ENCODE results near the gene UCP2.
"Not testable (repeated sequence)": the region's sequence is repeated elsewhere in the genome, so short reads cannot be mapped to it uniquely, and the experiment has no call there.

The UCP2 gene

GRCh38 chr11:73944085-73944484, 38.6 kb downstream of the UCP2 start:
- in situ Hi-C loops (cut with HindIII; ENCODE audit: low sequenced_read_pairs) = no loop called here
- no peak for TF ChIP-seq CTCF (IDR thresholded peaks at IDR 0.05; ENCODE audit: low read depth, low read length, missing control alignments)
- no peak overlapping the region for H3K4me3 ChIP-seq (ENCODE audit: low read depth, low read length)
- DNase-seq (ENCODE audit: low read depth) = no peak

GRCh38 chr11:73942010-73942409, 40.6 kb downstream of the UCP2 start:
- in situ Hi-C loops (cut with HindIII; ENCODE audit: low sequenced_read_pairs) = no loop called here
- no peak for TF ChIP-seq CTCF (IDR thresholded peaks at IDR 0.05; ENCODE audit: low read depth, low read length, missing control alignments)
- DNase-seq (ENCODE audit: low read depth) = no peak
- no peak overlapping the region for H3K4me3 ChIP-seq (ENCODE audit: low read depth, low read length)

GRCh38 chr11:73940801-73941570, 41.7 kb downstream of the UCP2 start:
- in situ Hi-C loops (cut with HindIII; ENCODE audit: low sequenced_read_pairs) = no loop called here
- no peak for TF ChIP-seq CTCF (IDR thresholded peaks at IDR 0.05; ENCODE audit: low read depth, low read length, missing control alignments)
- DNase-seq (ENCODE audit: low read depth) = no peak
- no peak overlapping the region for H3K4me3 ChIP-seq (ENCODE audit: low read depth, low read length)

- TF ChIP-seq CTCF (IDR thresholded peaks at IDR 0.05; ENCODE audit: low read depth, low read length, missing control alignments) = no peak
- in situ Hi-C loops (cut with HindIII; ENCODE audit: low sequenced_read_pairs) = no loop called here
- DNase-seq (ENCODE audit: low read depth) = no peak
- no peak overlapping the region for H3K4me3 ChIP-seq (ENCODE audit: low read depth, low read length)
Observed at GRCh38 chr11:73939096-73939495, 43.5 kb downstream of the UCP2 start.

- DNase-seq (ENCODE audit: low read depth); H3K4me3 ChIP-seq (ENCODE audit: low read depth, low read length); in situ Hi-C loops (cut with HindIII; ENCODE audit: low sequenced_read_pairs): not testable (repeated sequence)
Observed at GRCh38 chr11:73936047-73936446, 46.6 kb downstream of the UCP2 start.

GRCh38 chr11:73932781-73933180, 49.9 kb downstream of the UCP2 start:
- TF ChIP-seq CTCF (IDR thresholded peaks at IDR 0.05; ENCODE audit: low read depth, low read length, missing control alignments) = no peak
- DNase-seq (ENCODE audit: low read depth) = no peak
- H3K4me3 ChIP-seq (ENCODE audit: low read depth, low read length) = no peak overlapping the region
- in situ Hi-C loops (cut with HindIII; ENCODE audit: low sequenced_read_pairs) = no loop called here

GRCh38 chr11:73931951-73932350, 50.7 kb downstream of the UCP2 start:
- no peak for TF ChIP-seq CTCF (IDR thresholded peaks at IDR 0.05; ENCODE audit: low read depth, low read length, missing control alignments)
- in situ Hi-C loops (cut with HindIII; ENCODE audit: low sequenced_read_pairs) = no loop called here
- no peak overlapping the region for H3K4me3 ChIP-seq (ENCODE audit: low read depth, low read length)
- no peak for DNase-seq (ENCODE audit: low read depth)
